GM12801 (cell line): ENCODE results near the gene TTLL12.

Experiments
- TF ChIP-seq, protein P1 (sequence below): IDR thresholded peaks from one replicate; pipeline ENCODE4 v1.5.1; 2011; ENCODE audit warnings: control low read depth; ENCODE audit not compliant: insufficient read length; ENCODE audit errors: extremely low read depth

Gene TTLL12

DNA sequence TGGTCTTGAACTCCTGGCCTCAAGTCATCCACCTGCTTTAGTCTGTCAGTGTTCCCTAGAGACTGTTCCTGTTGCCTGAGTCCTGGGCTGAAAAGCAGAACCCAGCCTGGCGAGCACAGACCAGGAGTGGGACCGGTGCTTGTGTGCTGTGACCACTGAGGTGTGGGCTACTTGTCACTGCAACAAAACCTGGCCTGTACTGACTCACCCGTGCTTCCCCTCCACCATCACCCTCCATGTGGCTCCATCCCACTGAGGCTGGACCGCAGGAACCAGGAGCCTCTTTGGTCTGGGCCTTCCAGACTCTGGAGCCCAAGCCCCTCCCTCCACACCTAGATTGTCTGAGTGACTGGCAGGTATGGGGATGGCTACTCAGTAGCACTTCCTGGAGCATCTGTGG, 52.4 kb downstream of the TTLL12 start:
- TF ChIP-seq, protein P1, sequence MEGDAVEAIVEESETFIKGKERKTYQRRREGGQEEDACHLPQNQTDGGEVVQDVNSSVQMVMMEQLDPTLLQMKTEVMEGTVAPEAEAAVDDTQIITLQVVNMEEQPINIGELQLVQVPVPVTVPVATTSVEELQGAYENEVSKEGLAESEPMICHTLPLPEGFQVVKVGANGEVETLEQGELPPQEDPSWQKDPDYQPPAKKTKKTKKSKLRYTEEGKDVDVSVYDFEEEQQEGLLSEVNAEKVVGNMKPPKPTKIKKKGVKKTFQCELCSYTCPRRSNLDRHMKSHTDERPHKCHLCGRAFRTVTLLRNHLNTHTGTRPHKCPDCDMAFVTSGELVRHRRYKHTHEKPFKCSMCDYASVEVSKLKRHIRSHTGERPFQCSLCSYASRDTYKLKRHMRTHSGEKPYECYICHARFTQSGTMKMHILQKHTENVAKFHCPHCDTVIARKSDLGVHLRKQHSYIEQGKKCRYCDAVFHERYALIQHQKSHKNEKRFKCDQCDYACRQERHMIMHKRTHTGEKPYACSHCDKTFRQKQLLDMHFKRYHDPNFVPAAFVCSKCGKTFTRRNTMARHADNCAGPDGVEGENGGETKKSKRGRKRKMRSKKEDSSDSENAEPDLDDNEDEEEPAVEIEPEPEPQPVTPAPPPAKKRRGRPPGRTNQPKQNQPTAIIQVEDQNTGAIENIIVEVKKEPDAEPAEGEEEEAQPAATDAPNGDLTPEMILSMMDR, result no peak

DNA sequence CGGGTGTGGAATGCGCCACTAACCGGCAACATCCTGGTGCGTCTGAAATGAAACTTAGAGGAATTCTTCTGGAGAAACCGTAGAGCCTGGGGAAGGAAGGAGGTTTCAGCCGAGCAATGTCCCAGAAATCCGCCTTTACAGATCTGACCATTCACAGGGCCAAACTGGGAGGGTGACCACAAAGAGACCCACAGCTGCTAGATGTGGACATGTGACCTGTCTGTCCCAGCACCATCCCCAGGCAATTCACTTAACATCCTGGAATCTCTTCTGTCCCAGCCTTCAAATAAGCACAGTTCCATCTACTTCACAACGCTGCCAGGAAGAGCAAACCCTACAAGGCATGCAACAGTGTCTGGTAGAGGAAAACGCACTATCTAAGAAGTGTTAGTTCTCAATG, 53.5 kb downstream of the TTLL12 start:
- TF ChIP-seq, protein P1, result no peak

GRCh38 chr22:43131773-43132501, 55.0 kb downstream of the TTLL12 start:
- TF ChIP-seq, protein P1, result no peak

DNA sequence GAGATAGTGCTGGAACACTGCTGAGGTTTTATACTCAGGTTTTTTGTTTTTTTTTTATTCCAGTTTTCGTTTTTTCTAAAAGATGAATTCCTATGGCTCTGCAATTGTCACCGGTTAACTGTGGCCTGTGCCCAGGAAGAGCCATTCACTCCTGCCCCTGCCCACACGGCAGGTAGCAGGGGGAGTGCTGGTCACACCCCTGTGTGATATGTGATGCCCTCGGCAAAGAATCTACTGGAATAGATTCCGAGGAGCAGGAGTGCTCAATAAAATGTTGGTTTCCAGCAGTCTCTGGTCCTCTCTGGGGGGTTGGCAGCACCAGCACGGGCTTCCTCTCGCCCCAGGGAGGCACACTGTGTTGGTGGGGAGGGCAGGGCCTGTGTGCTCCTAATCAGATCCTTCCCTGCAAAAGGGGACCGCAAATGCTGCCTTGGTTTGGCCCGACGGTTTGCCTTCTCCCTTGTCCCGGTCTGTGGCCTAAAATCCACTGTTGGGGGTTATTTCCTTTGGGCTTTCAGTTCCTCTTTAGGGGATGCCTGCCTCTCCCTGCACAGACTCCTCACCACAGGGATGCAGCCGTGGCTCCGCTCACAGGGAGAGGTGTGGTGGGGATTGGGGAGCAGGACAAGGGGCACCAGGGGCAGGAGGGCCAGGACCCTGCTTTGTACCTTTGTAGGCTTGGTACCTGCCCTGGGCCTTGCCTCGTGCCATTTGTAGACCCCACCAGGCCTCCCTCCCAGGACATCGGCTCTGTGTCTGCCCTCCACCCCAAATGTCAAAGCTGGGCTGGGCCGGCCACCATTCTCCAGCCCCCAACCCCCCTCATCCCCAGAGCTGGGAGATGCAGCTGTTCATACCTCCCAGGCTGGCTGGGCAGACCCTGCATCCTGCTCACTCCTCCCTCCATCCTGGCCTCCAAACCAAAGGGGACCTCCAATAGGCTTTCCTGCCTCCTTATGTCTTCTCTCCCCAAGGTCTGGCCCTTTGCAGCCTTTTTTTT, 57.2 kb downstream of the TTLL12 start:
- TF ChIP-seq, protein P1, result no peak

GRCh38 chr22:43128928-43129424, 58.0 kb downstream of the TTLL12 start:
- TF ChIP-seq, protein P1, result no peak

GRCh38 chr22:43128116-43128515, 58.8 kb downstream of the TTLL12 start:
- TF ChIP-seq, protein P1, result no peak
